Measurements from ENCODE around the gene ITGA7. TPM values are rescaled to one million over a fixed set of nuclear protein-coding genes. Genes with fewer than 3 reads are reported as not detected.

ITGA7 gene
- total and polyA plus RNA-seq, 2 of the 8 experiments (the other 6 are each of a cell fraction or from before 2014, with no cell fraction given) = 57.6 to 86.1 TPM

DNA sequence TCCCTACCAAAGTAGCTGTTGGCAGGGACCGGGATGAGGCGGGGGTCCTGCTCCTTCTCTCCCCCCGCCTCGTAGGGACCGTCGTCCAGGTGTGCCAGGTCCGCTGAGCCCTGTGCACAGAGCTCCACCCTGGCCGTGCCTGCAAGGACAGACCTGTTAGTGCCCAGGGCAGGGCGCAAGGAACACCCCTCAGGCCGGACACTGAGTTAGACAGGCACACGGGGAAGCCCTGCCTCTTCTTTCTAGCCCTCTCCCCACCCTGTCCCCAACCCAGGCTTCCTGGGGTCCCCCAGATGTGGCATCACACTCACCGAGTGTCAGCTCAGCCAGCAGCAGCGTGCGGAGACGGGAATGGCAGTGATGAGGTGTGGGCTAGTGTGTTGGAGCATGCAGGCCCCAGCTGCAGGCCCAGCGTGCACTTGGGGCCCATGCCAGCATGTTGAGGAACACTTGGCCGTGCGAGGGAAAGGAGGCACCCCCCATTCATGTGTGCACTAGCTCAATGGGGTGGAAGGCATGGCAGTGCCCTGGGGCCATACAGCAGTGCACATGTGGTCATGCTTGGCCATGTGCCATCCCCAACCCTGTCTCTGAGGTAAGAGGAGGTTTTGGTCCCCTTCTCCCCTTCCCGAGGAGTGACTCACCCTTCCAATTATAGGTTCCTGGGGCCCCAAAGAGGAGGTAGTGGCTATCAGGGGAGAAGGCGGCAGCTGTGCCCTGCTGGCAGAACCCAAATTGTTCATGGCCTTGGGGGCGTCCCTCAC is 7.3 kb downstream of the ITGA7 start (continued):
- TF ChIP-seq SRF (IDR thresholded peaks at IDR 0.05; ENCODE audit: low read depth, low read length) = no peak
- no peak for TF ChIP-seq PHF8 (conservative IDR thresholded peaks at IDR 0.05; ENCODE audit: low read depth, low read length)
- no peak for TF ChIP-seq RXRA (IDR thresholded peaks at IDR 0.05; ENCODE audit: insufficient read depth, low read depth, low read length)
